ENCODE data around the gene C2CD4D.

DNA sequence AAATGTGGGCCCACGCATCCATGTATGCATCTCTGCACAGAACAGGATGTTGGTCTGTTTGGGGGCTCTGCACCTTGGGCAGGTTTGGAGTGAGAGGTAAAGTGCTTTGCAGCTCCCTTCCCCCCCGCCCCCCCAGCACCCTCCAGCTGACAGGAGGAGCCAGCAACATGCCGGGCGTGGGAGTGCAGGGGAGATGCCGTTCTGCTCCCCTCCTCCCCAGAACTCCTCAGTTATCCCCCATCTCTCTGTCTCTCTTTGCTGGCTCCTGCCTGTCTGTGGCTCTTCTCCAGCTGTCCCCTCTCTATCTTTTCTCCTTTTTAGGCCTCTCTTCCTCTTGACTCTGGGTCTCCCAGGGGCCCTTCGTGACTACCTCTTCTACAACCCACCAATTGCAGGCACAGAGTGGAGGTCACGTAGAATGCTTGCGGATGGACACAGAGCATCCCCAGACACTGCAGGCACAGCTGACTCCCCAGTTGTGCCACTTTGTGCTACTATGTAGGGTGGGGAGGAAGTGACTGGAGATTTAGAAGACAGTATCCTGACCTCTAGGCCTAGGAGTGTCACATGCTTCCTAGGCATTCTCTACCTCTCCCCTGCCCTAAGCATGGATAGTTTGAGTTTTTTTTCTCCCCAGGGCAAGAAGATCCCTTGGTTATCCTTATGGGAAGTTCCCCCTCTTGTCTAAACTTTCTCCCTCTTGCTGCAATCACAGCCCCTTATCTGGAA, 6.3 kb downstream of the C2CD4D start:
- TF ChIP-seq CTCF (IDR thresholded peaks at IDR 0.05; ENCODE audit: insufficient read depth, low read length, poor library complexity, severe bottlenecking), result no peak
- no peak for TF ChIP-seq EZH2phosphoT487 (conservative IDR thresholded peaks at IDR 0.05; ENCODE audit: low read length)

Measured in SU-DHL-6 (cell line).